AG10803 (cell line): Measurements from ENCODE around the gene CIBAR2.

Source experiments
- DNase-seq: peaks from one replicate; pipeline ENCODE4 v3.0.0; 2010; ENCODE audit warnings: low read depth
- H3K4me3 ChIP-seq: 2 replicates; pipeline ENCODE4 v1.5.1; 2011; ENCODE audit warnings: mild to moderate bottlenecking, low read length, control low read depth
- TF ChIP-seq, protein P1 (sequence below): conservative IDR thresholded peaks from 2 replicates; pipeline ENCODE4 v1.5.1; 2011; ENCODE audit warnings: mild to moderate bottlenecking, low read length, control low read depth, inconsistent platforms

Gene CIBAR2

GRCh38 chr16:85092851-85093250 is 19.4 kb downstream of the CIBAR2 start:
- TF ChIP-seq, protein P1, sequence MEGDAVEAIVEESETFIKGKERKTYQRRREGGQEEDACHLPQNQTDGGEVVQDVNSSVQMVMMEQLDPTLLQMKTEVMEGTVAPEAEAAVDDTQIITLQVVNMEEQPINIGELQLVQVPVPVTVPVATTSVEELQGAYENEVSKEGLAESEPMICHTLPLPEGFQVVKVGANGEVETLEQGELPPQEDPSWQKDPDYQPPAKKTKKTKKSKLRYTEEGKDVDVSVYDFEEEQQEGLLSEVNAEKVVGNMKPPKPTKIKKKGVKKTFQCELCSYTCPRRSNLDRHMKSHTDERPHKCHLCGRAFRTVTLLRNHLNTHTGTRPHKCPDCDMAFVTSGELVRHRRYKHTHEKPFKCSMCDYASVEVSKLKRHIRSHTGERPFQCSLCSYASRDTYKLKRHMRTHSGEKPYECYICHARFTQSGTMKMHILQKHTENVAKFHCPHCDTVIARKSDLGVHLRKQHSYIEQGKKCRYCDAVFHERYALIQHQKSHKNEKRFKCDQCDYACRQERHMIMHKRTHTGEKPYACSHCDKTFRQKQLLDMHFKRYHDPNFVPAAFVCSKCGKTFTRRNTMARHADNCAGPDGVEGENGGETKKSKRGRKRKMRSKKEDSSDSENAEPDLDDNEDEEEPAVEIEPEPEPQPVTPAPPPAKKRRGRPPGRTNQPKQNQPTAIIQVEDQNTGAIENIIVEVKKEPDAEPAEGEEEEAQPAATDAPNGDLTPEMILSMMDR = no peak
- H3K4me3 ChIP-seq = no peak overlapping the region
- DNase-seq = no peak

GRCh38 chr16:85092309-85092708 is 20.0 kb downstream of the CIBAR2 start:
- TF ChIP-seq, protein P1 = no peak
- no peak overlapping the region for H3K4me3 ChIP-seq
- DNase-seq = no peak

- no peak for DNase-seq
- TF ChIP-seq, protein P1 = no peak
- no peak overlapping the region for H3K4me3 ChIP-seq
These were observed 20.8 kb downstream of the CIBAR2 start for GRCh38 chr16:85091522-85091910.

GRCh38 chr16:85090873-85091521 is 21.3 kb downstream of the CIBAR2 start:
- H3K4me3 ChIP-seq = no peak overlapping the region
- peak; percentile 13 for DNase-seq
- TF ChIP-seq, protein P1 = no peak

DNA sequence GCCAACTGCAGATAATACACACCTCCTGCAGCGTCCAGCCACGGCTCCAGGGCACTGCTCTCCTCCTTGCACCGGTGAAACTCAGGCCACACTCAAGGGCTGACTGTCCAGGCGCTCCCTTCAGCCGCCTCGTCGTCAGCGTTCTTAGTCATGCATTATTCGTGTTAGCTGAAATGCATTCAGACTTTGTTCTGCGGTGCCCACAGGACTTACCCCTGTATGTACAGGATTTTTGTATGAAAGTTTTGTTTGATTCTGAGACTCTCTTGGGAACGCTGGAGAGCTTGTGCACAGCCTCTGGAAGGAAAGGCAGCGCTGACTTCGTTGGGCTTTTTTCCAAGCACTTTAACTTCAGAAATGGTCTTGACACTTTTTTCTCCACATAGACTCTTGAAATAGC is 22.1 kb downstream of the CIBAR2 start:
- H3K4me3 ChIP-seq = no peak overlapping the region
- TF ChIP-seq, protein P1 = no peak
- no peak for DNase-seq

DNA sequence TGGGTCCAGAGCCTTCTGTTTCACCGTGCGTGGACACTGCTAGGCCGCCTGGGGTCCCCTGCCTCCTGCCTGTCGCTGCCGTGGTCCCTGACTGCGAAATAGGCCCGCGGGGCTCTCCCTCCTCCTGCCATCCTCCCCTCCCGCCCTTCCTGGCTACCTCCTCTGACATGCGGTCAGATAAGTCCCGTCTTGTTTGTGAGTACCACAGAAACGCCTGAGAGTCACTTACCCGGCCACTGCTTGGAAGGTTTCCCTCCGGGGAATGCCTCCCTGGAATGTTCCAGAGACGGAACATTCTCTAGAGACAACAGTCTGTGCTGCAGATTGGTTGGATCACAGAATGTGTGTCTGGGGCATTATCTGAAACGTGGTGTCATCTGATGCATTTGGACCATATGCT is 22.7 kb downstream of the CIBAR2 start:
- peak; percentile 54 for DNase-seq
- TF ChIP-seq, protein P1 = no peak
- H3K4me3 ChIP-seq = no peak overlapping the region

GRCh38 chr16:85088570-85089199 is 23.6 kb downstream of the CIBAR2 start:
- TF ChIP-seq, protein P1 = no peak
- no peak overlapping the region for H3K4me3 ChIP-seq
- no peak for DNase-seq
